ENCODE results near the gene NRN1L.

NRN1L gene

DNA sequence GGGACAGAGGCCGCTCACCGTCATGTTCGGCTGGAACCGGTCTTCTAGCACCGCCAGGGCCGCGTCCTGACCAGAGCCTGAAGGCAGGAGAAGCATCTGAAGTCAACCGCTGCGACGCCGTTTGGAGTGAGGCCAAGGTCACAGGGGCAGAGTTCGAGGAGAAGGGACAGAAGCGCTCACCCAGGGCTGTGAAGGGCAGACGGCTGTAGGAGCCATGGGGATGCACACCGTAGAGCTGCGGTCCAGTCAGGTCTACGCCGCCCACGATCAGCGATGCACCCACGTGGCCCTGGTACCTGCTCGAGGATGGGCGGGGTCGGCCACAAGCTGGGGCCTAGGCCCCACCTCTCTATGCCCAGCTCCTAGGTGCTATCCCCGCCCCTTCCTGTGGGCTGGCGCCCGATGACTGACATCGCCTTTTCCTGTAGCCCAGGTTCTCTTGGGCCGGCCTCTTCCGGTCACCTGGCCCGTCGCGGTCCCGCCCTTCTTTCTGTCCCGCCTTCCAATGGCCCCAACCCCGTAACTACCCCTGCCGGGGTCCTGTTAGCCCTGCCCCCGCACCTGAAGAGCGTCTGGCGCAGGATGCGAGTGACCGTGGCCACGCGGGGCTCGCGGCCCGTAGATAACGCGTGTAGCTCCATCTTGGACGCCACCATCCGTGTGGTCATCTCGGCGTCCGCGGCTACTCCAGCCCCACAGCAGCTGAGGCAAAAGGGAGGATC lies 50.9 kb downstream of the NRN1L start:
- peak; percentile 98 for DNase-seq (ENCODE audit: low spot score)
